Thoracic aorta (tissue), 2 donors: ENCODE data around the gene WRAP53. TPM values are rescaled to one million over a fixed set of nuclear protein-coding genes. Genes with fewer than 3 reads are reported as not detected.
"Not testable (repeated sequence)": the region's sequence is repeated elsewhere in the genome, so short reads cannot be mapped to it uniquely, and the experiment has no call there.

Experiments
- ATAC-seq: fragments of 150-250 bp; one replicate; pipeline ENCODE4 v1.8.0; 2017; ENCODE audit warnings: low read depth; ENCODE audit not compliant: insufficient number of reproducible peaks, low FRiP score
- DNase-seq: peaks from one replicate; pipeline ENCODE4 v3.0.0-alpha.2; 2020; ENCODE audit warnings: low spot score
- H3K27ac ChIP-seq, 2 donors: fragments of 200-600 bp; sonication (generic); 1 replicate in 1 of 2; 2 replicates in 1 of 2; pipeline ENCODE4 v1.5.1; 2016; ENCODE audit warnings: mild to moderate bottlenecking in 2 of 2, moderate library complexity in 2 of 2
- H3K27me3 ChIP-seq: fragments of 200-600 bp; sonication (generic); replicated peaks from 2 replicates; pipeline ENCODE4 v1.6.0; 2016; ENCODE audit warnings: mild to moderate bottlenecking; ENCODE audit not compliant: insufficient read depth
- H3K36me3 ChIP-seq: fragments of 200-600 bp; sonication (generic); one replicate; pipeline ENCODE4 v1.5.1; 2016
- H3K4me1 ChIP-seq, 2 donors: fragments of 200-600 bp; sonication (generic); 1 replicate in 1 of 2; 2 replicates in 1 of 2; pipeline versions ENCODE4 v1.5.1 to v1.6.0; 2016; ENCODE audit warnings: low read depth in 2 of 2, mild to moderate bottlenecking in 1 of 2; ENCODE audit not compliant: control insufficient read depth in 1 of 2
- H3K4me3 ChIP-seq: fragments of 200-600 bp; sonication (generic); 2 replicates; pipeline ENCODE4 v1.5.1; 2016; ENCODE audit warnings: mild to moderate bottlenecking
- H3K9me3 ChIP-seq: fragments of 200-600 bp; sonication (generic); 2 replicates; pipeline ENCODE4 v1.5.1; 2016
- total RNA-seq, 2 donors: library from RNA; depleted of rRNA; stranded (reverse); fragments of >200 nt; gene quantifications; one replicate each; pipeline versions ENCODE4 v1.1.0 to v1.2.3, GENCODE V29; 2016
- TF ChIP-seq, protein P1 (sequence below): fragments of 200-600 bp; sonication (generic); IDR thresholded peaks from one replicate; pipeline ENCODE4 v1.5.1; 2019; ENCODE audit warnings: antibody characterized with exemption

The WRAP53 gene
- 1 to 10 TPM; 2.9 to 3.4 TPM for total RNA-seq

DNA sequence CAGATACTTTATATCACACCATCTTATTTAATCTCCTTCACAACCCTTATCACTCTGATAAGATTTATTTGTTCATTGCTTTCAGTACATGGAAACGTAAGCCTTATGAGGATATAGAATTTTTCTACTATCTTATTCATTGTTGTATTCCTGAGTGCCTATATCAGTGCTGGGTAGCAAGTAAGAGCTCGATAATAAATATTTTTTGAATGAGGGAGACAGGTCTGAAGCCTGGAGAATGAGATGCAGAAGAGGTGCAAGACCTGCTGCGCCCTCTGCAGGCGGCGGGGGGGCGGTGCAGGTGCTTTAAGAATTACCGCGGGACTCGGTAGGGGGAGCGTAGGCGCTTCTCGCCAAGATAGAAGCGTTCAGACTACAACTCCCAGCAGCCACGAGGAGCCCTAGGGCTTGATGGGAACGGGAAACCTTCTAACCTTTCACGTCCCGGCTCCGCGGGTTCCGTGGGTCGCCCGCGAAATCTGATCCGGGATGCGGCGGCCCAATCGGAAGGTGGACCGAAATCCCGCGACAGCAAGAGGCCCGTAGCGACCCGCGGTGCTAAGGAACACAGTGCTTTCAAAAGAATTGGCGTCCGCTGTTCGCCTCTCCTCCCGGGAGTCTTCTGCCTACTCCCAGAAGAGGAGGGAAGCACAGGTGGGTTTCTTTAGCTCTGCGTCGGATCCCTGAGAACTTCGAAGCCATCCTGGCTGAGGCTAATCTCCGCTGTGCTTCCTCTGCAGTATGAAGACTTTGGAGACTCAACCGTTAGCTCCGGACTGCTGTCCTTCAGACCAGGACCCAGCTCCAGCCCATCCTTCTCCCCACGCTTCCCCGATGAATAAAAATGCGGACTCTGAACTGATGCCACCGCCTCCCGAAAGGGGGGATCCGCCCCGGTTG, at the start of gene WRAP53:
Gene WRAP53, plus strand, starts transcription at position 570 of the 900 bp plus-strand sequence. Its CDS starts 172 bp downstream, at position 742.
- Histone ChIP-seq H3K27me3 (no peaks in the 10 kb centered on the region), H3K9me3 (no peaks in the 10 kb centered on the region), H3K4me3 (peak within 1 kb of the TSS; percentile 88), H3K36me3 (no peaks in the 10 kb centered on the region), H3K4me1 (peaks cover 14 to 23% of the 10 kb centered on the region in 2 donors), H3K27ac (peak within 1 kb of the TSS; percentile 98 to 99)
- DNase-seq = peak; percentile 94
- peak; percentile 88 for ATAC-seq
- TF ChIP-seq, protein P1, sequence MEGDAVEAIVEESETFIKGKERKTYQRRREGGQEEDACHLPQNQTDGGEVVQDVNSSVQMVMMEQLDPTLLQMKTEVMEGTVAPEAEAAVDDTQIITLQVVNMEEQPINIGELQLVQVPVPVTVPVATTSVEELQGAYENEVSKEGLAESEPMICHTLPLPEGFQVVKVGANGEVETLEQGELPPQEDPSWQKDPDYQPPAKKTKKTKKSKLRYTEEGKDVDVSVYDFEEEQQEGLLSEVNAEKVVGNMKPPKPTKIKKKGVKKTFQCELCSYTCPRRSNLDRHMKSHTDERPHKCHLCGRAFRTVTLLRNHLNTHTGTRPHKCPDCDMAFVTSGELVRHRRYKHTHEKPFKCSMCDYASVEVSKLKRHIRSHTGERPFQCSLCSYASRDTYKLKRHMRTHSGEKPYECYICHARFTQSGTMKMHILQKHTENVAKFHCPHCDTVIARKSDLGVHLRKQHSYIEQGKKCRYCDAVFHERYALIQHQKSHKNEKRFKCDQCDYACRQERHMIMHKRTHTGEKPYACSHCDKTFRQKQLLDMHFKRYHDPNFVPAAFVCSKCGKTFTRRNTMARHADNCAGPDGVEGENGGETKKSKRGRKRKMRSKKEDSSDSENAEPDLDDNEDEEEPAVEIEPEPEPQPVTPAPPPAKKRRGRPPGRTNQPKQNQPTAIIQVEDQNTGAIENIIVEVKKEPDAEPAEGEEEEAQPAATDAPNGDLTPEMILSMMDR = peak; percentile 99

DNA sequence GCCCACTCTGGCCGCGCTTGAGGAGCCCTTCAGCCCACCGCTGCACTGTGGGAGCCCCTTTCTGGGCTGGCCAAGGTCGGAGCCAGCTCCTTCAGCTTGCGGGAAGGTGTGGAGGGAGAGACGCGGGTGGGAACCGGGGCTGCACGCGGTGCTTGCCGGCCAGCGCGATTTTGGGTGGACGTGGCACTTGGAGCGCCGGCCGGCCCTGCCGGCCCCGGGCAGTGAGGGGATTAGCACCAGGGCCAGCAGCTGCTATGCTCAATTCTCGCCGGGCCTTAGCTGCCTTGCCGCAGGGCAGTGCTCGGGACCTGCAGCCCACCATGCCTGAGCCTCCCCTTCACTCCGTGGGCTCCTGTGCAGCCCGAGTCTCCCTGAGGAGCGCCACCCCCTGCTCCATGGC, 47.5 kb upstream of the WRAP53 start:
- TF ChIP-seq, protein P1 = no peak
- Histone ChIP-seq H3K27me3 (no peaks in the 10 kb centered on the region), H3K4me1 (no peaks in the 10 kb centered on the region), H3K4me3 (no peak overlapping the region), H3K27ac (no peak overlapping the region), H3K9me3 (no peaks in the 10 kb centered on the region), H3K36me3 (no peaks in the 10 kb centered on the region)
- no peak for DNase-seq
- ATAC-seq = no peak

DNA sequence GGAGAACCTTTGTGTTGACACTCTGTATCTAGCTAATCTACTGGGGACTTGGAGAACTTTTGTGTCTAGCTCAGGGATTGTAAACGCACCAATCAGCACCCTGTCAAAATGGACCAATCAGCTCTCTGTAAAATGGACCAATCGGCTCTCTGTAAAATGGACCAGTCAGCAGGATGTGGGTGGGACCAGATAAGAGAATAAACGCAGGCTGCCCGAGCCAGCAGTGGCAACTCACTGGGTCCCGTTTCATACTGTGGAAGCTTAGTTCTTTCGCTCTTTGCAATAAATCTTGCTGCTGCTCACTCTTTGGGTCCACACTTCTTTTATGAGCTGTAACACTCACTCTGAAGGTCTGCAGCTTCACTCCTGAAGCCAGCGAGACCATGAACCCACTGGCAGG, 46.6 kb upstream of the WRAP53 start:
- not testable (repeated sequence) for H3K4me1 ChIP-seq, DNase-seq, H3K27ac ChIP-seq, H3K36me3 ChIP-seq, H3K4me3 ChIP-seq, ATAC-seq, H3K27me3 ChIP-seq, H3K9me3 ChIP-seq

DNA sequence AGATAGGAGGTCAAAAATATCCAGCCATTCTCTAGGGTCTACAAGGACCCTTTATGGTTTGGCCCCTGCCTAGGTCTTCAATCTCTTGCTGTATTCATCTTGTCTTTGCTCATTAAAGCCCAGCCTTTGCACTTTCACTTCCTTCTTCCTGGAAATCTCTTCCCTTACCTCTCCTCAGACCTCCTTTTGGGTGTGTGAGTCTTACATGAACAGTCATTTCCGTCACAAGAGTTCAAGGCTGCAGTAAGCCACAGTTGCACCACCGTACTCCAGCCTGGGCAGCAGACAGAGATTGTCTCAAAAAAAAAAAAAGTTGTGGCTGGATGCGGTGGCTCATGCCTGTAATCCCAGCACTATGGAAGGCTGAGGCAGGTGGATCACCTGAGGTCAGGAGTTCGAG, 43.5 kb upstream of the WRAP53 start:
- no peaks in the 10 kb centered on the region for H3K9me3 ChIP-seq
- ATAC-seq (no peak), DNase-seq (no peak)
- H3K4me1 ChIP-seq = peaks cover 0 to under 1% of the 10 kb centered on the region in 2 donors
- no peak overlapping the region for H3K4me3 ChIP-seq
- H3K27me3 ChIP-seq = peaks cover 1% of the 10 kb centered on the region
- TF ChIP-seq, protein P1 = no peak
- no peak overlapping the region for H3K27ac ChIP-seq
- no peaks in the 10 kb centered on the region for H3K36me3 ChIP-seq

DNA sequence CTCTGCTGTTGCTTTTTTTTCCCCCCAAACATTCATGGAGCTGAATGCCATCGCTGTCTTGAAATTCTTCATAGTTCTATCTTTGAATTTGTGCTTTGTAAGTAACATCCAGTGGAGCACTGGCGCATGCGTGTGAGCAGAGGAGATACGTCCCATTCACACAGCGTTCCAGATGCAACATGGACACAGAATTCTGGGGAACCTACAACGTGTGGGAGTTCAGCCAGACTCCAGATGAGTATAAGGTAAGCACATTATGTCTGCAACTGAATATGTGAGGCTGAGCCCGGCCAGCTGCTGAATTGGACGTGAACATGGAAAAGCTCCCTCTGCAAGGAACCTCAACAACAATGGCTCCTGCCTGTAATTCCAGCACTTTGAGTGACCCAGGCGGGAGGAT, 41.8 kb upstream of the WRAP53 start:
- Histone ChIP-seq H3K27ac (no peak overlapping the region), H3K9me3 (no peaks in the 10 kb centered on the region), H3K36me3 (no peaks in the 10 kb centered on the region), H3K27me3 (peaks cover 17% of the 10 kb centered on the region), H3K4me3 (no peak overlapping the region), H3K4me1 (peaks cover 12 to 17% of the 10 kb centered on the region in 2 donors)
- TF ChIP-seq, protein P1 = no peak
- DNase-seq (no peak), ATAC-seq (no peak)
